CD4-positive, alpha-beta T cell treated with Interleukin-12 subunit alpha and Interleukin-12 subunit beta, for 1 hour (primary cell): ENCODE data around the gene SPEM3.
"Not testable (repeated sequence)": the region's sequence is repeated elsewhere in the genome, so short reads cannot be mapped to it uniquely, and the experiment has no call there.

Experiments used
- DNase-seq: peaks from one replicate; pipeline ENCODE4 v3.0.0-alpha.2; 2020

SPEM3 gene

GRCh38 chr17:7443499-7444485 lies 15.1 kb downstream of the SPEM3 start:
- DNase-seq: no peak

- no peak for DNase-seq
These were observed 16.3 kb downstream of the SPEM3 start, which contains the start of gene CHRNB1 for GRCh38 chr17:7444682-7445618. Gene CHRNB1, plus strand, starts transcription at chr17:7445061. Its CDS starts 67 bp downstream, at chr17:7445128.

GRCh38 chr17:7445619-7445968 lies 16.9 kb downstream of the SPEM3 start:
- DNase-seq: peak; percentile 48

- no peak for DNase-seq
These were observed 19.8 kb downstream of the SPEM3 start for GRCh38 chr17:7448461-7448860.

GRCh38 chr17:7459961-7460545 lies 31.4 kb downstream of the SPEM3 start:
- DNase-seq: no peak

GRCh38 chr17:7460850-7461660 lies 32.4 kb downstream of the SPEM3 start:
- DNase-seq: no peak

- no peak for DNase-seq
These were observed 34.1 kb downstream of the SPEM3 start for GRCh38 chr17:7462474-7463371.

GRCh38 chr17:7463372-7463846 lies 34.8 kb downstream of the SPEM3 start:
- DNase-seq: no peak

GRCh38 chr17:7464081-7464480 lies 35.4 kb downstream of the SPEM3 start:
- DNase-seq: no peak

GRCh38 chr17:7465597-7466275 lies 37.1 kb downstream of the SPEM3 start:
- no peak for DNase-seq

GRCh38 chr17:7466318-7466638 lies 37.6 kb downstream of the SPEM3 start:
- DNase-seq: no peak

- DNase-seq: no peak
These were observed 38.1 kb downstream of the SPEM3 start for GRCh38 chr17:7466639-7467341.

- DNase-seq: no peak
These were observed 38.8 kb downstream of the SPEM3 start for GRCh38 chr17:7467498-7467897.

- DNase-seq: no peak
These were observed 39.6 kb downstream of the SPEM3 start for GRCh38 chr17:7468290-7468689.

GRCh38 chr17:7468804-7469389 lies 40.2 kb downstream of the SPEM3 start:
- no peak for DNase-seq

- DNase-seq: not testable (repeated sequence)
These were observed 41.2 kb downstream of the SPEM3 start for GRCh38 chr17:7469843-7470242.

GRCh38 chr17:7470457-7470973 lies 41.9 kb downstream of the SPEM3 start:
- not testable (repeated sequence) for DNase-seq

- DNase-seq: no peak
These were observed 43.1 kb downstream of the SPEM3 start for GRCh38 chr17:7471729-7472128.

- DNase-seq: not testable (repeated sequence)
These were observed 46.1 kb downstream of the SPEM3 start for GRCh38 chr17:7474767-7475166.
